Uterus (tissue), 2 donors: ENCODE measurements around the gene NHEJ1.

Source experiments
- POLR2A ChIP-seq, 2 donors: fragments of 450-650 bp; IDR thresholded peaks; one replicate each; pipeline ENCODE4 v1.6.1; 2016; ENCODE audit warnings: antibody characterized with exemption in 2 of 2, mild to moderate bottlenecking in 1 of 2, moderate library complexity in 1 of 2
- TF ChIP-seq, protein P1 (sequence below), 4 experiments: fragments of 200-600 bp in 2 of 4; fragments of 450-650 bp in 2 of 4; sonication (generic) in 2 of 4; IDR thresholded peaks; one replicate each; pipeline ENCODE4 v1.5.1; 2016 to 2019; ENCODE audit warnings: antibody characterized with exemption in 4 of 4, mild to moderate bottlenecking in 2 of 4, moderate library complexity in 1 of 4

DNA sequence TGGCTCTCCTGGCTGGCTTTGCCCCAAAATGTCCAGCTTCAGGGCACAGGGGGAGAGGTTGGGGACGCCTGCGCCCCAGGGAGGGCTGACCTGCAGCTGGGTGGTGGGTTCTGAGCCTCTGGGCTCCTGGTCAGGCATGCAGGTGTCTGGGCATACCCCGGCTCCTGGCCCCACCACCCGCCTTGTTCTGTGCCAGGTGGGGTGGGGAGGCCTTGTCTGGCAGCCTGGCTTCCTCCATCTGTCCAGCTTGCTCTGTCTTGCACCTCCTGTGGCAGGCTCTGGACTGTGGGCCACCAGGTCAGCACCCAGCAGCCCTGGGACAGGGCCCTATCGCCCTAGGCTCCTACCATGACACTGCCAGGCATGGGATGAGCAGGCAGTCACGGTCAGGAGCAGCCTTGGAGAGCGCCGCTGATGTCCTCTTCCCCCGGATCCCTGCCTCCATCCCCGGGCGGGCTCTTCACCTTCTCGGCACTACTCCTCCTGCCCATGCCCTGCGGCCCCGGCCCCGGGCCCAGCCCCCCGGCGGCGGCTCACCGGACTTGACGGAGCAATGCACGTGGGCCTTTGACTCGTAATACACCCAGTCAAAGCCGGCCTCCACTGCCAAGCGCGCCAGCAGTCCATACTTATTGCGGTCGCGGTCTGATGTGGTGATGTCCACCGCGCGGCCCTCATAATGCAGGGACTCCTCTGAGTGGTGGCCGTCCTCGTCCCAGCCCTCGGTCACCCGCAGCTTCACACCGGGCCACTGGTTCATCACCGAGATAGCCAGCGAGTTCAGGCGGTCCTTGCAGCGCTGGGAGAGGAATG is 103.5 kb downstream of the NHEJ1 start:
- TF ChIP-seq, protein P1, sequence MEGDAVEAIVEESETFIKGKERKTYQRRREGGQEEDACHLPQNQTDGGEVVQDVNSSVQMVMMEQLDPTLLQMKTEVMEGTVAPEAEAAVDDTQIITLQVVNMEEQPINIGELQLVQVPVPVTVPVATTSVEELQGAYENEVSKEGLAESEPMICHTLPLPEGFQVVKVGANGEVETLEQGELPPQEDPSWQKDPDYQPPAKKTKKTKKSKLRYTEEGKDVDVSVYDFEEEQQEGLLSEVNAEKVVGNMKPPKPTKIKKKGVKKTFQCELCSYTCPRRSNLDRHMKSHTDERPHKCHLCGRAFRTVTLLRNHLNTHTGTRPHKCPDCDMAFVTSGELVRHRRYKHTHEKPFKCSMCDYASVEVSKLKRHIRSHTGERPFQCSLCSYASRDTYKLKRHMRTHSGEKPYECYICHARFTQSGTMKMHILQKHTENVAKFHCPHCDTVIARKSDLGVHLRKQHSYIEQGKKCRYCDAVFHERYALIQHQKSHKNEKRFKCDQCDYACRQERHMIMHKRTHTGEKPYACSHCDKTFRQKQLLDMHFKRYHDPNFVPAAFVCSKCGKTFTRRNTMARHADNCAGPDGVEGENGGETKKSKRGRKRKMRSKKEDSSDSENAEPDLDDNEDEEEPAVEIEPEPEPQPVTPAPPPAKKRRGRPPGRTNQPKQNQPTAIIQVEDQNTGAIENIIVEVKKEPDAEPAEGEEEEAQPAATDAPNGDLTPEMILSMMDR (IDR thresholded peaks at IDR 0.05), result no peak
- no peak for TF ChIP-seq POLR2A (IDR thresholded peaks at IDR 0.05)
